A204.1 (cell line): ENCODE measurements around the gene TMPRSS13.
"Not testable (repeated sequence)": the region's sequence is repeated elsewhere in the genome, so short reads cannot be mapped to it uniquely, and the experiment has no call there.

ENCODE experiments used
- FAIRE-seq: peaks from 2 replicates; lab custom pipeline; 2012; peaks lifted over from hg19 to GRCh38; lab: Jason Lieb, UNC

Gene TMPRSS13

DNA sequence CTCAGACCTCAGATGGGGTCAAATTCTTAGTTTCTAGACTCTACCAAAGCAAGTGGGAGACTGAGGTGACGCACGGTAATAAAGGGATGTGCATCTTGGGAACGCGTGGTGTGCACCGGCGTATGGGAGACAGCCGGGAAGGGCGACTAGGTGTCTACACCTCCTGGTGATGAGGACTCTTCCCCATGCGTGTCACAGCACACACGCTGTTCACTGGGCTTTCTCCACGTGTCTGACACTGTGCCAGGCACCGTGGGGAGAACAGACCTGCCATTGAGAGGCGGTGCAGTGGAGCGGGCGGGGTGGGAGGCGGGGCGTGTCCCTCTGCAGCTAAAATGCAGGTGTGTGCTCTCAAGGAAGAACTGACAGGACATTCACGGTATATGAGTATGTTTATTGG lies 58.0 kb downstream of the TMPRSS13 start:
- no peak for FAIRE-seq

DNA sequence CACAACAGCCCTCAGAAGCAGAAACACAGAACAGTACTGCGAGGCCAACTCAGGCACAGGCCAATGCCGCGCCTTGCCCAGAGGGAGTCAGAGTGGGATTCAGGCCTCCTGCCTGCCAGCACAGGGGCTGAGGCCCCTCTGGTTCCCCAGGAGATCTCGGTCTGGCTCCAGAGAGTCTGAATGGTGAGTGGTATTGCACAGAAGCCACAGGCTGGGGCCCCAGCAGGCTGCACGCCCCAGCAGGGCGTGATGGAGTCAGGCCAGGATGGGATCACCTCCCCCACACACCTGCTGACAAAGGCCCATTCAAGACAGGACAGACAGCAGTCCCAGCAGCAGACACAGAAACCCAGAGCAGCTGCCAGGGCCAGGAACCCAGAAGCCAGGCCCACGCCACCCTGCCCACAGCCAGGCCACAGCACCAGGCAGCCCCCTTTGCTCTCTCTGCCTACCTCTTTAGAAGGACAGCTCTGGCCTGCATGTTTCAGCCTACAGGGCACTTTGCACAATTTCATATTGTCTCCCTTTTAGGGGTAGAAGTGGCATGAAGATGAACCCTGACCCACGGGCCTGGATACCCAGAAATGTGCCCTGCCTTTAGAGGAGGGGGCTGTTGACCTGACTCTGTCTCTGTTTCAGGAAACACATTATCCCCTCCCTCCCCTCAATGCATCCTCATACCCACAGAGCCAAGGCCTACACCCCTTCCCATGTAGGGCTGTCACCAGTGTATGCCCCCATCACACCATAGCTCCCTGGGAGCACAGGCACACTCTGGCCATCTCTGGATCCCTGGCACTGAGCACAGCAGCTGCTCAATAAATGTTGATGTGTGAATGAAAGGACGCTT lies 58.9 kb downstream of the TMPRSS13 start:
- no peak for FAIRE-seq

DNA sequence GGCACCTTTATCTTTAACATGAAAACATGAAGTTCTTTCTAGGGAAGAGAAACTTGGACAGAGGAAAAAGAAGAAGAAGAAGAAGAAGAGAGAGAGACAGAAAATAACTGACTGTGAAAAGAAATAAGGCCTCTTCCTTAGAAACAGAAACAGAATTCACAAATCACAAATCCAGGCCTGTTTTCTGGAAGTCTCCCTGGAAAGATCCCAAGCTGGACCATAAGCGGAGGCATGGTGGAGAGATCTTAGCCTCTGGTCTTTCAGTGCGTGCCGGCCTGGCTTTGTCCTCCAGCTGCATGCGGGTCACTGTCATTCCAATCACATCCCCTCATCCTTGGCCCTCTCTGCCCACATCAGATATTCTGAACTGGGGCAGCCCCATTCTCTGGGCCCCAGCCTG lies 59.6 kb downstream of the TMPRSS13 start:
- FAIRE-seq = no peak

DNA sequence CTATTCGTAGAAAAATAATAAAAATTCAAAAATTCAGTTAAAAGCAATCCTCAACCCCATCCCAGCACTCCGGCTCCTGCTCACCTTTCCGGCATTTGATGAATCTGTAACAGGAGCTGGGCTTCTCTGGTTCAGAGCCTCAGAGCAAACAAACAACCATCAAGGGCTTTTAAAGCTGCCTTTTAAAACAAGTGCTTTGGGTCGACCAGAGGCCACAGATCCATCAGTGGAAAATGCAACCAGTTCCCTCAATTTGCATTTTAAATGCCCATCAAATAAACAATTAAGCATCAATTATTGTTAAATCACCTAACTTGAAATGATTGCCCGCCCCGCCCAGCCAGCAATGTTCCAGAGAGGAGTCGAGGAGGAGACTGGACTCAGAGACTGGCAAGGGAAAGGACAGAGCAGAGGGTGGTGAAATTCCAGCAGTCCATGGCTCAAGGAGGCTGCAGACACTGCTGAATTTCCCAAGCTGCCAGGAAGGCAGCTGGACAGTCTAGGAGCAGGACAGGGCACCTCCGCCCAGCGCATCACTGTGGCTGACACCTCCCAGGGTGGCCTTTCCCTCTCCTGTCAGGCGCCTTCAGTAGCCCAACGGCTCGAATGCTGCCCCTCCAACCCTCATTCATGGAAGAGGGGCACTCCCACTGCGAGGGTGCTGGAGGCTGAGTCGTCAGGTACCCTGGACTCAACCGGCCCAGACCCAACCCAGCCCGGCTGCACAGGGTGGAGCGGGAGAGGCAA lies 60.2 kb downstream of the TMPRSS13 start:
- no peak for FAIRE-seq

DNA sequence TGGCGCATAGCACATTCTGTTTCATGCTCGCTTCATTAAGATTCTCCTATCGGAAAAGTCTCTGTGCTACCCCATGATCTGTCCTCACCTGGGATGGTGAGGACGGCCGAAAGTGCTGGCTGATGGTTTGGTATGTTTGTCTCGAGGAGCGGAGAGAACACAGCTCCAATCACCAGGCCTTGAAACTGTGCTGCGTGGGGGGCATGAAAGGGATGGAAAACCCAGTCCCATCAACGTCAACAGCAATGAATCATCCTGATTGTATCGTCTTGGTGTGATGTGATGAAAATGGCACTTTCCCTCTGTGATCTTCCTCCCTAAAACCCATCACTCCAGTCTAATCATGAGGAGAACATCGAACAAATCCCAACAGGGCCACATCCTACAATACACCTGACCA lies 61.1 kb downstream of the TMPRSS13 start:
- FAIRE-seq = no peak

DNA sequence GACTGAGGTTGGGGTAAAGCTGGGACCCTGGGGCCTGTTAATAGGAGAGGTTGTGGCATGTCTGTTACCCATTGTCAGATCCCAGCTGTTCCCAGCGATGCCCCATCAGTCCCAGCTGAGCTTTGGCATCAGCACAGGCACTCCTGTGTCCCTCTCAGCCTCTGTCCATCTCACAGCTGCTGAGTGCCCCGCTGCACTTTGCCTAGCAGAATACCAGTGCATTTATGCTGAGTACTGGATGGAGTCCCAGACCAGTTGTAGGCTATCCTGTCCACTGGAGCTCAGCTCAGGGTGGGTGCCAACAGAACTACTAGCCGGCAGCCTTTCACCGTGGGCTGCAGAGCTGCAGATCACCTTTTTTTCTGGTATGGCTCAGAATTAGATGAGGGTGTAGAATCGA lies 62.7 kb downstream of the TMPRSS13 start:
- no peak for FAIRE-seq

DNA sequence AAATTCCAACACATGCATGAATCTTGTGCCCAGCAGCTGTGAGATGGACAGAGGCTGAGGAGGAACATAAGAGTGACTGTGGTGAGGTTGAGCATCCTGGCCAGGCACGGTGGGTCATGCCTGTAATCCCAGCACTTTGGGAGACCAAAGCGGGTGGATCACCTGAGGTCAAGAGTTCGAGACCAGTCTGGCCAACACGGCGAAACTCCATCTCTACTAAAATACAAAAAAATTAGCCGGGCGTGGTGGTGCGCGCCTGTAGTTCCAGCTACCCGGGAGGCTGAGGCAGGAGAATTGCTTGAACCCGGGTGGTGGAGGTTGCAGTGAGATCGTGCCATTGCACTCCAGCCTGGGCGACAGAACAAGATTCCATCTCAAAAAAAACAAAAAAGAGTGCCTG lies 63.7 kb downstream of the TMPRSS13 start:
- FAIRE-seq = not testable (repeated sequence)

DNA sequence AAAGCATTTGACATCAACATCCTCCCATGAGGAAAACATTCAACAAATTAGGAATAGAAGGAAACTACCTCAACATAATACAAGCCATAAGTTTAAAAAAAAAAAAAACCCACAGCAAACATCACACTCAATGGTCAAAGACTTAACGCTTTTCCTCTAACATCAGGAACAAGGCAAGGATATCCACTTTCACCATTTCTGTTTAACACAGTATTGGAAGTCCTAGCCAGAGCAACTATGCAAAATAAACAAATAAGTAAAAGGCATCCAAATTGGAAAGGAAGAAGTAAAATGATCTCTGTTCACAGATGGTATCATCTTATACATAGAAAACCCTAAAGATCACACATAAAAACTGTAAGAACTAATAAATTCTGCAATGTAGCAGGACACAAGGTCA lies 65.8 kb downstream of the TMPRSS13 start:
- FAIRE-seq = no peak

DNA sequence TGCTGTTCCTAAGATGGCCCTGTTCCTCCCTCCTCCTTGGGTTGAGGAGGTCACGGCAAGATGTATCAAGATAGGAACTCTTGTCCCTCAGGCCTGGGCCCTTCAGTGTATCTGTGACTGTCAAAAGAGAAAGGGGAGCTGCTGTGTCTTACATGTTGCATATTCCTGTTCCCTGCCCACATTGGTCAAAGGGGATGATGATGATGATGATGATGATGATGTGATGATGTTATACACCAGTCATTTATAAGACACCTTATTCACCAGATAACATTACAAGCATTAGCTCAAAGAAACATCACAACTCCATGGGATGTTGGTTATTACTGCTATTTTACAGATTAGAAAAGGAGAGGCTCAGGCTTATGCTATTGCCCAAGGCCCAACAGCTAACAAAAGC lies 66.4 kb downstream of the TMPRSS13 start:
- no peak for FAIRE-seq

DNA sequence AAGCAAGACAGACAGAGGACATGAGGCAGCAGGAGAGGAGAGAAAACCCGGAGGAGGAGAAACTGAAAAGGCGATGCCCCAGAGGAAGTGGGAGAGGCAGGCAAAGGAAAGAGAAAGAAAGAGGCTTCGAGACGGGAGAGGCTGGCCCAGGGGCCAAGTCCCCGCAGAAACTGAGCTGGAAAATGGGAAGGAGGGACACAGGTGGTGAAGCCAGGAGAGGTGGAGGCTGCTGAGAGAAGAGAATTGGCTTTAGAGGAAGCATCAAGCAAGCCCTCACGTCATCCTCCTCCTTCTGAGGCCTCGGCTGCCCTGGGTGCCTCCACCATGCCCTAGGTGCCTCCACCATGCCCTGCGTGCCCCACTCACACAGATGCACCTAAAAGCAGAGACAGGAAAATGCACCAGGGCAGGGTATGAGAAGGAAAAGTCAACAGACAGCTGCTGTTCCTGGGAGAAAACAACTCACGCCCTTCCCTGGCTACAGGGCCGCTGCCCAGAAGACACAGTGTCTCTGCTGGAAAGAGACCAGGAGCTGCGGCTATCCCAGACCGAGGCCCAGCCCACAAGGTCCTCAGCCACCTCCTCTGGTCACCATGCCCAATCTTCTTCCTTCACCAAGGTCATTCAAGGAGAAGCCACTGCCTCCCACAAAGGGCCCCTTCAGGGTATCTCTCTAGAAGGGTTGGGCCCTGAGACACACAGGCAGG lies 67.0 kb downstream of the TMPRSS13 start:
- FAIRE-seq = no peak

DNA sequence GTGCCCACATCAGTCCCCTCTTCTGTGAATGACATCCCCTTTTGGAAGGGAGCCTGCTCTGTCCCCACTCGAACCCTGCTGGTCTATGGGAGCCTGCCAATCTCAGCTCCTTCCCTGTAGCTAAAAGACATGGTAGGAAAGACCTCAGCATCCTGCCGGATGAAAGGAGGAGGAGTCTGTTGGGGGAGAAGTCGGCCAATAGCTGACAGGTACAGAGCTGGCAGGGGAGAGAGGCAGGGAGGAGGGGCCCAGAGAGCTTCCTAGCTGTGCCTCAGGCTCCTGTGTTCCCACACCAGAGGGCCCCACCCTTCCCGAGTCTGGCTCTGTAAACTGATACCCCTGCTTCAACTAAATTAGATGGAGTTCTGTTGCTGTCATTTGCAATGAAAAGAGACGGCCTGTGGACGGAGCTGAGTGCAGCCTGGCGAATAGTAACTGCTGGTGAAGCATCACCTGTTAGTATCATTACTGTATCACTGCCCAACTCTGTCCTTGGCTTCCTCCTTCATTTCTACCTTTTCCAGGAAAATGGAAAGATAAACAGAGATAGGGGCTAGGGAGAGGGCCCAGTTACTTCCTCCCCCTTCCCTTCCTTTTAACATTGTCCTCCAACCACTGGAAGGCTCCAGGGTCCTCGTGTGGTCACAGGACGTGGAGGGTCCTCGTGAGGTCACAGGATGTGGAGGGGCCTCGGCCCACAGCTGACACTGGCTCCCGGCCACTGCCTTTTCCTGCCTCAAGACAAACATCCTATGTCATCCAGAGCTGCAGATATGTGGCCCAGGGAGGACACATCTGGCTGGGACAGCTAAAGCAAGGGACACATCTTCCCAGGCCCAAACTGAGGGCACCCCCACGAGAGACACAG lies 67.8 kb downstream of the TMPRSS13 start:
- FAIRE-seq = no peak

DNA sequence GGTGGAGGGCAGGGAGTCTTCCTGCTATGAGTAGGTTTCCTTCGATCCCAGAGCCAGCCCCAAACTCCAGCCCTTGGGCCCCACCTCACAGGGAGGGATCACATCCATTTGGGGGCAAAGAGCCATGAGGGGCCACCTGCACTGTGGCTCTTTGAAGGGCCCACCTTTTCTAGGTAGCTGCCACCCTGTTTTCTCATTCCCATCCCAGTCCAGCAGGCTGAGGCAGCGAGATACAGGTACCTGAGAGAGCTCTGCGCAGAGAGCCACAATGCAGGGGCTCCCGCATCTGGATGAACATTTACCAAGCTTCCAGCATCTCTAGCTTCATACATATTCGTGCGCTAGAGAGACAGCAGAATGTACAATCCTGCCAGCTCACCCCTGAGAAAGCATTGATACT lies 69.1 kb downstream of the TMPRSS13 start:
- no peak for FAIRE-seq

DNA sequence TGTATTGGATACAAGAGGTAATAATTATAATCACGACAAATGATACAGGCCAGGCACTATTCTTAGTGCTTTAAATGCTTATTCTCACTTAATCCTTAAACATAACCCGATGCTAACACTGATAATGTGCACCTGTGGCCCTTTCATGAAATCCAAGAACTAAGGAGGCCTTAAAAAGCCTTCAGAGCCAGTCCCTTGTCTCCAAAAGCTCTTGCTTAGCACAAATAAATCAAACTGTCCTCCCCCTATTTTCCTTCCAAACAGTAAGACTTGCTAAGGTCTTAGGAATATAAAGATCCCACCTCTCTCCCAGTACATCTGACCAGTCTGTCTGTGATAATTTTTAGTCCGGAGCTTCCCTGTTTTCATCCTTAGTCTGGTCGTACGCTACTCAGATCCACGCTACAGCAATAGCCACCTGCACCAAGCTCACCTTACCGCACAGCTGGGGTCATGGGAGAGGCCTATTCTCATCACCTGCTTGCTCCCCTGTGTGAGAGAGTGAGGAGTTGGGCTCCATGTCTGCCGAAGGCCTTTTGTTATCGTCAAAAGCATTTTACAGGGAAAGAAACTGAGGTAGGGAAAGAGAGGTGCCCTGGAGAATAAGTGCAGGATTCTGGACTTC lies 69.6 kb downstream of the TMPRSS13 start:
- FAIRE-seq = no peak

DNA sequence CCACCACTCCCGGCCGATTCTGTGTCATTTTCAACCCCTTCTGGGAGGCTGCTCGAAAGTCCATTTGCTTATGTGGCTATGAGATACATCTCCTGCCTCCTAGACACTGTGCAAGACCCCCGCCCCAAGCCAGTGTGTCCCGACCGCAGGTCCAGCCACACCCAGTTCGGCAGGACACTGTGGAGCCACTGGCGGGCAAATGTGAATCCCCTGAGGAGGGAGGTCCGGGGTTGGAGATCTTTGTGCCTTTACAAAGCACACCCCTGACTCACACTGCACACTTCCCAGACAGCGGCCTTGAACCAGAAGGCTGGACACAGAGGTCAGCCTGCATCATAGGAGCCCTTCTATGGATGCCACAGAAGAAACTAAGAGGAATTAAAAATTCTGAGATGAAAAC lies 70.1 kb downstream of the TMPRSS13 start:
- no peak for FAIRE-seq

DNA sequence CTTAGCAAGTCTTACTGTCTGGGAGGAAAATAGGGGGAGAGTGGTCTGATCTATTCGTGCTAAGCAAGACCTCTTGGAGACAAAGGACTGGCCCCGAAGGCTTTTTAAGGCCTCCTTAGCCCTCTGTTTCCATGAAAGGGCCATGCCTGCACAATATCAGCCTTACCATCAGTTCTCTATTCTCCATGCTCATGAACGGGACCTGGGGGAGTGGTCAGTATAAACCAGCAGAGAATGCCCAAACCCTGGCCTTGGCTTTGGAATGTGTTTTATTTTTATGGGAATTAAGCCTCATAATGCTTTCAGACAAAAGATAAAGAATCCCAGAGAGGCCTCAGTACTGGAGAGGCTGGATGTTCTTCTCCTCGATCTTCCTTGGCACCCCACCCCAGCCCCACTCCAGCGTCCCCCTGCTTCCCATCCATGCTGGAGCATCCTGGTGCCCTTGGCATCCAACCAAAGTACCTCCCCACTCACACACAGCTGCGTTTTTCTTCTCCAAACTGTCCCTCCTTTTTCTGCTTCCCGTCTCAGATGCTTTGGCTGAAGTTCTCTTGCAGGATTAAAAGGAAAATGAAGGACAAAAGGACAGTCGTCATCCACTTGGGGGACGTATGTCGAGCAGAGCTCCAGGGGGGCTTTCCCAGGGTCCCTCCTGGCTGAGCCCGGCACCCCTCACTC lies 71.3 kb downstream of the TMPRSS13 start:
- FAIRE-seq = no peak

DNA sequence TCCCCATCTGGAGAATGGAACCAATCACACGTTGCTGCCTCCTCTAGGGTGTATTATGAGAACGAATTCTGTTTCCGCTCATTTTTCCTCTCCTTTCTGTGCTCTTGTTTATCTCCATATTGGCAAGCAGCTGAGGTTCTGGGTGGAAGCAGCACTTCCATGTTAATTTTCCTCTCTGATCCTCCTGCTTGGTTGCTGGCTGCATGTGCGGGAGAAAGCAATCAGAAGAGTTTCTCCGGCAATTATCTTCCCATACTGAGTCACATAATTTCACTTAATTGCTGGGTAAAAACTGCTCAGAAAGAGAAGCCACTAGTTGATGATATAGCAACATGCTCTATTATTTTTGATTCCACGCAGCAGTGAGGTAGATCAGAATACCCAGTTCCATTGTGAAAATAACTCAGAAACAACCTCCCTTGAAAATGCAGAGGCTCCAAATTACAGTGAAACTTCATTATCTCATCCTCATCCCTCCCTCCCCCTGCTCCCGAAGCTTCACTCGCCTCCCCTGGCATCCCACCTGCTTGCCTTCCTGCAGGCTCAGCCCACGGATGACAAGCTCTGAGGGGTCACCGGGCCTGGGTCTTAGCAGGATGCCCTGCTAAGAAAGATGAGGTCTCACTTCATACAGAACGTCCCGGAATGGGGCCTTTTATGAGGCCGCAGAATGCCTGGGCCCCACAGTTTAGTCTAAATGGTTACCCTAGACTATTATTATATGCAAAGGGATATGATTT lies 73.1 kb downstream of the TMPRSS13 start:
- FAIRE-seq = no peak

DNA sequence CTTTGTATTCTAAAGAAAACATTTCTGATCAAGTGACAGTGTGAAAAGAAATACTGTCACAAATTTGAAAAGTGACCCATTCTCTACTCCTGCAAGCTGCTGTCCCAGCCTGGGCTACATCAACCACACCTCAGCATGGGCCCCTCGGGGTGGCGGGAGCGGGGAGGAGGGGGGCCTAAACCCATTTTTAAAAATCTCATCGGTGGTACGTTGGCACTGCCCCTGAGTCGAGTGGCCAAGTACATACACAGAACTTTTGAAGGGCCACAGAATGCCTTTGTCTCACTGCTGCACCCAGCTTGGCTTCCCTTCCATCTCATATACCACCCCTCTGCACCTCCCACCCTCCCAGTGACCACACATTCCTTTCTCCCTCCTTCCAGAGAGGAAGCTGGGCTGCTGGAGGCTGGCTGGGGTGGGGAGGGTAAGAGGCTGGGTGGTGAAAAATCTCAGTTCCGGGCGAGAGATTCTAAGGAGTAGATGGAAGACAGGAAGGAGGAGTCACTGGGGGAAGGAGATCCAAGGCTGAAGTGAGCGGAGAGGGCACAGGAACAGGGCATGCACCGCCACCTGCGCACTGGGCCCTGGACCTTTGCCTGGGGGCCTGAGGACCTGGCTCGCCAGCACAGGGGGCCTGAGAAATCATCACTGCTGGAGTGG lies 73.9 kb downstream of the TMPRSS13 start:
- no peak for FAIRE-seq

DNA sequence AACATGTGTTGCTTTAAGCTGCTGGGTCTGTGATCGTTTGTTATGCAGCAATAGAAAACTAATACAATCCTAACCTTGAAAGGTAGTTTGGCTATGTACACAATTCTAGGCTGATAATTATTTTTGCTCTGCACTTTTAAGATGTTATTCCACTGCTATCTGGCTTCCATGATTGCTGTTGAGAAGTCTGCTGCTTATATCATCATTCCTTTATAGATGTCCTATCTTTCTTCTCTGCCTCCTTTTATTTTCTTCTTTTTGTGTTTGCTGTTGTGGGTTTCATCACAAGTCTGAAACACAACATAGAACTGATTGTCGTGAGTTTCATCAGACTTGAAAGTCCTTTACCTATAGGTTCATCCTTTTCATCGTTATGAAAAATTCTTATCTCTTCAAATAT lies 76.9 kb downstream of the TMPRSS13 start:
- FAIRE-seq = no peak

DNA sequence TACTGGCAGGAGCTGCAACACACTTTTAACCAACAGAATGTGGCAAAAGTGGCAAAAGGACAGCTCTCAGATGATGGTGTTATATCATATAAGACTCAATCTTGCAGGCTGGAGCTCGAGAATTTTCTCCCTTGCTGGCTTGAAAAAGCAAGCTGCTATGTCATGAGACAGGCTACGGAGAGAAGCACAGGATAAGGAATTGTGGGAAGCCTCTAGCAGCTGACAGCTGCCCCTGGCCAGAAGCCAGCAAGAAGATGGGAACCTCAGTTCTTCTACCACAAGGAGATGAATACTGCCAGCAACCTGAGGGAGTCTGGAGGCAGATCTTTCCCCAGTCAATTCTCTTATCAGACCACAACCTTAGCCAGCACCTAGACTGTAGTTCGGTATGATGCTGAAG lies 77.3 kb downstream of the TMPRSS13 start:
- no peak for FAIRE-seq

DNA sequence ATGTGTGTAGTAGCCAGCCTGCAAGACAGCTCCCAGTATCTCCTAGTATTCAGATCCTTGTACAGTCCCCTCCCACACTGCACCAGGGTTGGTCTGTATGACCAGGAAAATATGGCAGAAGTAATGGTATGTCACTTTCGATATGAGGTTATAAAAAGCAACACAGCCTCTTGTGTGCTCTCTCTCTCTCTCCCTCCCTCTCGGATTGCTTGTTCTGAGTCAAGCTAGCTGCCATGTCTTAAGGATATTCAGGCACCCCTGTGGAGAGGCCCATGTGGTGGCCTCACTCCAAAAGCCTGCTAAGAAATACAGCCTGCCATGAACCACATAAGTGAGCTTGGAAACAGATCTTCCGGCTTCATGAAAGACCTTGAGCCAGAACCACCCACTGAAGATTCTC lies 78.1 kb downstream of the TMPRSS13 start:
- FAIRE-seq = no peak
